Measurements from ENCODE around the gene TNS1.

The TNS1 gene

DNA sequence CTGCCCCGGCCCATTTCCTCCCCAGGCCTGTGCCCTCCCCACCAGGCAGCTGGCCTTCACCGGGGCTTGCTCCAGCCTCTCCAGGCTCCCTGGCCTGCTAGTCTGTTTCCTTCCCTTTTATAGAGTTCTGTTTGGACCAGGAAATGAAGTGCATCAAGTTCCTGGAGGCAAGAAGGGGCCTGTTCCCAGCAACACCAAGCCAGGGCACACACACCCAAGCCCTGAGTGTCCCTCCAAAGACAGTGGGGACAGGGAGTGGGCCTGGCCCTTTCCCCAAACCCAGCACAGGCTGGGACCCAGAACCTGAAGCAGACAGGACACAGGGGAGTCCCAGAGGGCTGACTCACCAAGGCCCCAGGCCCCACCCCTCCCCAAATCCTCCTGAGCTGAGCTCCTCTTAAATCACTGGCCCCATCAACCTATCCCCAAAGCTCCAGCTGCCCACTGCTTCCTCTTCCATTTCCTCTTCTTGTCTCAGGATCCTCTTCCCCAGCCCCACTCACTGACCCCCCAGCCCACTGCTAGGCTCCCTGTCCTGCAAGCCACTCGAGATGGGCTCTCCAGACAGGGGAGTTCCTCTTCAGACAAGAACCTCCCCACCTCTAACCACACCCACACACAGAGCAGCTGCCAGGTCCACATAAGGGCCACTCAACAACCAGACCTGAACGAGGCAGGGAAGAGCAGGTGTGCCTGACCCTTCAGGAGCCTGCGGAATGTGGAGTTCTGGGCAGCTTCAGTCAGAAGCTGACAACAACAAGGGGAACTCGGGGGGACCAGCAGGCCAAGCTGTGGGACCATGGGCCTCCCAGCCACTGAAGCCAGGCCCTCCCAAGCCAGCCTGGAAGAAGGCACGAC is 74.2 kb downstream of the TNS1 start:
- peak; percentile 81 for DNase-seq

DNA sequence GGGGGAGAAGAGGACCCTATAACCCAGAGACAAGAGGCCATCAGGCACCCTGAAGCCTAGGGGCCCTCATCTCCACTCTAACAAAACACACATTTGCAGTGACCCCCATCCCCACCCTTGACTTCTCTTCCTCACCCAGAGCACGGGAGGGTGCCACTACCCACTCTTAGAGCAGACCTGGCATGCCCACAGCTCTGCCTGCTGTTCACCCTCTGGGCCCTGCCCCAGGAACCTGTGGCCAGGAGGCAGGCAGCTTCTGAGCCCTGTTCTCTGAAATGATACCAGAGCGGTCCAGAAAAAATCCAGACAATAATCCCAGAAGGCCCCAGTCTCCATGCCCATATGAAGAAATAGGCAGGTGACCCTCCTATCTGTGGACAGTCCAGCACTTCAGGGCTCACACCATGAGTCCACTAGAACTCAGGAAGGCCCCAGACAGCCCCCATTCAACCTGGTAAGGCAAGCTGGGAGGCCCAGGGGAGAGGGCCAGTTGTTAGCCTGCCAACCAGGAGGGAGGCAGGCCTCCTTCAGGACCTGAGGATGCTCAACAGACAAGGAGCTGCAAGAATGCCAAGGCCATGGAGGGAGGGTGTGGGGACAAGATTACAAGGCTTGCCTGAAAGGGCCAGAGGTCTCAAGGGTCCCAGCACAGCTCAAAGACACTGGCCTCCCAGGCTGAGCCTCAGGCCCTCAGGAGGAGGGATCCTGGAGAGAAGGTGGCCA is 75.0 kb downstream of the TNS1 start:
- no peak for DNase-seq

DNA sequence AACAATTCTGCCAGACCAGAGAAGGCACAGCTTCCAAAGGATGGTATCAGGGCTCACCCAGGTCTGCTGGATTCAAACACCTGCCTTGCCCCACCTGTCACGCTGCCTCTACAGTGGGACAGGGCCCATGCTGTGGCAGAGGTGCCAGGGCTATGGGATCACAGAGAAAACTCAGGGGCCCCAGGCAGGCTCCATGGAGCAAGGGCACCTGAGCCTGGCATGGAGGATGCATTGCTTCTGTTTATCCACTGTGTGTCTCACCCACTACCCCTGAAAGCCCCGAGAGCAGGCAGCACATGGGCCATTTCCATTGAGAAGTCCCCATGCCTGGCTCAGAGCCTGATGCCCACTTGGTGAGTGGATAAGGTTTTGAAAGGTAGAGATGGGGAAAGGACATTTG is 76.0 kb downstream of the TNS1 start:
- no peak for DNase-seq

DNA sequence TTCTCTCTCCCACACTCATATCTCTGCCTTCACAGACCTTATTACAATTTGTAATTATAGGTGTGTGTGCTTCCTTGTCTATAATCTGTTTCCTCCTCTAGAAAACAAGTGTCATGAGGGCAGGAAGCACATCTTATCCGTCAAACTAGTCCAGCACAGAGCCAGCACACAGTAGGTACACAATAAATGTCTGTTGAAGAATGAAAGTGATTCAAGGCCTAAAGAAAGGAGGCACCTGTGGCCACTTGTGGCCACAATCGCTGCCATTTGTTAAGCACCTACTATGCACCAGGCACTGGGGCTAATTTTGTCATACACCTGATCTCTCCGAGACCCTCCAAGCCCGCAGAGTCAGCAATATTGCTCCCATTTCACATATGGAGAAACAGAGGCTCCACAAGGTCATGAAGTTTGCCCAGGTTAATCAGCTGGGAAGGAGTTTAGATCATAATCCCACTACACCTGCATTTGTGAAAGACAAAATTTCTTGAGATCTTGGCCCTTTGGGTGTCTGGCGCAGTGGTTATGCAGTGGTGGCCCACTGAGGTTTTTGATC is 78.4 kb downstream of the TNS1 start:
- no peak for DNase-seq

DNA sequence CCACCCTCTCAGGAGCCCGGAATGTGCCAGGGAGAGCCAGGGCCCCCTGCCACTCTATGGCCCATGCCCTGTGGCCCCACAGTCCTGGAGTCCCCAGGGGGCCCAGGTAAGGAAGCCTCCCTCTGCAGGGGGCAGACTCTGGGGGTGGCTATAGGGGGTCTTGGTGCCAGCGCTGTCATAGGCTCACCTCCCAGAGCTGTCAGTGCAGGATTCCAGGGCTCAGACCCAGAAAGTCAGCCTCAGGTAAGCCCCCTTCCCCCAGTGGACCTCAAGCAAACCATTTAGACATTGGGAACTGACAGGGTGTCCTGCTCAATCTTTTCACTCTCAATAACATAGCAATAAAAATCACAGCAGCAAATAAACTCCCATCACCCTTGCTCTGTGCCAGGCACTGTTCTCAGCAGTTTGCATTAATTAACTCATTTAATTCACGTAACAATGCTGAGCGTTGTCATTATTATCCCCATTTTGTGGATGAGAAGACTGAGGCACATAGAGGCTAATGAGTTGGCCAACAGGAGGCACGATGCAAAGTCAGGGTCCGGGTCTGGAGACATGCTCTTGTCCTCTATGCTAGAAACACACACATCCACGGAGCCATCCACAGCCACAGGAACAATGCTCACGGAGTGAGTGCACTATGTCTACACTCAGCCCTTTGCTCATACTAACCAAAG is 79.6 kb downstream of the TNS1 start:
- DNase-seq, result no peak

DNA sequence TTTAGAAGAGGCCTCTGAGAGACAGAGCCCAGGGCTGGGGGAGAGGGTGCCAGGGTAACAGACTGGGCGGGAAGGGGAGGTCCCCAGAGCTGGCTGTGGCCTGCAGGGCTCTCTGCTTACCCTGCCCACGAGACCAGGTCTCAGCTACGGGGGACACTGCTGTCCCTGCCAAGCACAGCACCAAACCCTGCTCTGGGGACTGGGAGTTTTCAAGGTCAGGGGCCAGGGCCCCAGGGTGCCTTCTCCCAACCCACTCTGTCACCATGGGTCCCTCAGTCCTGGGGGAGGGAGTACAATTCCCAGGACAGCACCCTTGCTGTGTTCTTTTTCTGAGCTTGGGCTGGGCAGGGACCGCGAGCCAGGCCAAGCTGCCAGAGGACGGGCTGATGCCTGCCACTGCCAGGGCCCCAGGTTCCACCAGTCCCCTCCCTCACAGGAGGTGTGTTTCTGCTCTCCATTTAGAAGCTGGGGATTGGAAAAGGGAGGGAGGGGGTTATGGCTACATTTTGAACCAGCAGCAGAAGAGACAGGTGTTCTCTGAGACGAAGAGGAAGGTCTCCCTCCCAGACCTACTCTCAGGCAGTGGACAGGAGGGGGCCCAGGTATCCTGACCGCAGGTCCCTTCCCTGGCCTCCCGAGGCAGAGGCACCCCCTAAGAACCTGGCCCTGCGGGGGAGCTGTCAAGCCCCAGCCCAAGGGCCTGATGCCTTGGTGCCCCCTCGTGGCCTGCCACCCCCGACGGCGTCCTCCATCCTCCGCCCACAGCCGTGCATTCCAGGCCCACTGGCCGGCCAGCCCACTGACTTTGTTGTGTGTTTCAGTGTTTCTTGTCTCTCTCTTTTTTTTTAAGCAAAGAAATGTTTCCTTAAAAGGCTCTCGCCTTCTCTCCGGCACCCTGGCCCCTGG is 80.4 kb downstream of the TNS1 start:
- DNase-seq, result no peak

DNA sequence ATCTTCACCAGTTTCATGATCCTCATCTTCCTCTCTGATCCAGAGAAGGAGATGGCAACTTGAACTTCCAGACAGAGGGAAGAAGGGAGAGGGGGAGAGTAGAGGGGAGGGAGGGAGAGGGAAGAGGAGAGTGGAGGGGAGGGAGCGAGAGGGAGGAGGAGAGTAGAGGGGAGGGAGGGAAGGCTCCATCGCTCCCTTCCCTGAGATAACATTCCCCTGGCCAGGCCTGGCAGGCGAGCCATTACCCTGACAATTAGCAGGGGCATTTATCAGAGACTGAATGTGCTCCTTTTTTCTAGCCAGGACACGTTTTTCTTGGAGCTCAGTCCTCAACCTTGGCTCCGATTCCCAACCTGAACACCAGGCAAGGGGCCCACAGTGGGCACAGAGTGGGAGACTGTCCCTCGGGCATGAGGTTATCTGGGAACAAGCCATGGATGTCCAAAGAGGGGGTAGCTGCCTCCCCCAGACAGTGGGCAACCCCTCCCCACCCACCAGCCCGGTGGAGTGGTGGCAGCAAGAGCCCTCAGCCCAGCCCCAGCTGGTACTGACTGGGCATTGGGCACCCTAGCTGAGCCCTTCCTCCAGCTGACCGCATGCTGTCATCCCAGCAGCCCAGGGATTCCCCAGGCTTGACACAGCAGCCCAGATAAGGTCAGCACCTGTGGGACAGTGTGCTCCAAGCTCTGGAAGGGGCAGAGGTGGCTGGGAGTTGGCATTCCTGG is 81.8 kb downstream of the TNS1 start:
- DNase-seq, result no peak

DNA sequence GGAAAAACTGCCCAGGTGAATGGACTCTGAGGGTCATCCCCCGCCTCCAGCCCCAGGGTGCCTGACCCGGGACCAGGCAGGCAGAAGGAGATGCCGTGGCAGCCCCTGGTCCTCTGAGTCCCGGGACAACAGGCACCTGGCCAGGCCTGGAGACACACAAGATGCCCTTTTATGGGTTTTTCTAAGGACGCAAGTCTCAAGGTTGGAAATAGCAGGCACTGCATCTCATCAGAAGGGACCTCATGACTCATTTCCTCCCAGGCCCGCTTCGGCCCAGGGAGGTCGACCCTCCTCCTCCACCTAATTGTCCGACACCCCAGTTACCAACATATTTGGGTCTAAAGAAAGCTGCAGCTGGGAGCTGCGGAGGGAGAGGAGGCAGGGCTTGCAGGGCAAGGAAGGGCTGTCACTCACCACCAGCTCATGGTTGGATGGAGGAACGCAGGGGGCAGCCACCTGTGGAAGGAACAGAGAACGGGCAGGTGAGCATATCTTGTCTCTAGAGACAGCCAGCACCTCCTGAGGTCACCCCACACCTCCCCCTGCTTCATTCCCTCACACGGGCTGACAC is 82.9 kb downstream of the TNS1 start:
- DNase-seq, result no peak

DNA sequence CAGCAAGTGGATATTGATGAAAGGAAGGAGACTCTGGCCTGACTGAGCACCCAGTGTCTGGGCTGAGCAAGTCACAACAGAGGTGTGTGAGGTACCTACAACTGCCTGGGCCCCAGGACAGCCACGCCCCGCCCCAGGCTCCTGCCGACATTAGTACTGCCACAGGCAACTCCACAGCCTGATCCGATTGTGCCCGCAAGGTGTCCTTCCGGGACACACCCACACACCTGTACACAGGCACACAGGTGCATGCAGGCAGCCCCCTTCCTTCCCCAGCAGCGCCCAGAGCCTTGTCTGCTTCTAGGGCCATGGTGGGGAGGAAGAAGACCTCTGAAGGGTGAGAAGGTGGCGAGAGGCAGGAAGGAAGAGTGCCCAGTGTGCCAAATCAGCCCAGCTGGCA is 83.6 kb downstream of the TNS1 start:
- no peak for DNase-seq

DNA sequence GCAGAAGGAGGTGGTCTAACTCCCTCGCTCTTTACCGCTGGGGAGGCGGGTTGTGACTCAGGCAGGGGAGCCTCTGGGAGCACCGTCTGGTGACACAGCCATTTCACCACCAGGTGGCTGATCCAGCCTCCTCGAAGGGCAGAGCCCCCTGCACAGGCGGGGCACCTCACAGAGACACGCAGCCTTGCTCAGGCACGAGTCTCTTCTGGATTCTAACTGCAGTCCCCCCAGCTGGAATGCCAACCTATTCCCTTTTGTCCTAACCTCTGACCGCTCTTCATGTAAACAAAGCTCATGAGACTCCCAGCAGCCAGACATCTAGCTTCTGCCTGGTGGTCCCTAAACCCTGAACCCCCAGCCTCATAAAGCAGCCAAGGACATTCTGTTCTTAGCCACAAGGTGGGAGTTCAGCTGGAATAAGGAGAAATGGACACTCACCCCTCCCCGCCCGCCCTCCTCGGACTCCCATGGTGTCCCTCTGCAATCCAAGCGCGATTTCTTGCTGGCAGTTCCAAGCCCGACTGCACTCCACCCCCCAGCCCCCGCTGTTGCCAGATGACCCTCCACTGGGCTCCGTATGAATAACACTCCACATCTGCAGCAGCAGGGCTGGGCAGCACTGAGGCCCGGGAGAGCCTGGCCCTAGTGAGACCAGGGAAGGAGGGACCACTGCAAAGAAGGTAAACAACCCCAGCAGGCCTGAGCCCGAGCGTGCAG is 84.3 kb downstream of the TNS1 start:
- DNase-seq, result peak; percentile 53

DNA sequence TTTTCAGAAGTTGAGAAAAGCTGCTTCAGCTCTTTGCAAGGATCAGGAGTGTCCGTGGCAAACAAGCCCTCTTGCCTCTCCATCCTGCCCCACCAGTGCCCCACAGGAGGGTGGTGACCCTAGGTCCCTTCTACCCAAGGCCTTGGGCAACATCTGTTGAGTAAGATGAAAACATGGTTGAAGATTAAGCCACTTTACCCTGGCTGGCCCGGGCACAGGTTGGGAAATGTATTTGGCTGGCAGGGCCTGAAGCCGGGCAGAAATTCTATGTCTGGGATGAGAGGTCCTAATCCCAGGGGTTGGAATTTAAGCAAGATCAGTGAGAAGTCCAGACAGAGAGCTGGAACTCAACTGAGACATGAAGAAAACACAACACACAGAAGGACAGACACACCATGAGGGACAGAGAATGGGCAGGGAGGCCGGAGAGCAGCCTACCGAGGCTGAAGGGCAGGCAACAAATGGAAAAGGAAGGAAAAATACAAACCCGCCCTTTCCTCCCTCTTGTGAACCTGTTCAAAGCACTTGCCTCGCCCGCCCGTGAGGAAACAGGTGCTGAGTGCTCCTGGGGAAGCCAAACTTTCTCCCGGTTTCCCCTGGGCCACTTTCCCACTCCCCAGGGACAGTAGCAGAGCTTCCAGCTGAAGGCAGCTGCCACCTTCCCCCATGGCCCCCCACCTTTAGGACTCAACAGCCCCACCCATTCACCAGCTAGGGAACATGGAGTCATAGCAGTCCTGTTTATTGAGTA is 86.1 kb downstream of the TNS1 start:
- no peak for DNase-seq

DNA sequence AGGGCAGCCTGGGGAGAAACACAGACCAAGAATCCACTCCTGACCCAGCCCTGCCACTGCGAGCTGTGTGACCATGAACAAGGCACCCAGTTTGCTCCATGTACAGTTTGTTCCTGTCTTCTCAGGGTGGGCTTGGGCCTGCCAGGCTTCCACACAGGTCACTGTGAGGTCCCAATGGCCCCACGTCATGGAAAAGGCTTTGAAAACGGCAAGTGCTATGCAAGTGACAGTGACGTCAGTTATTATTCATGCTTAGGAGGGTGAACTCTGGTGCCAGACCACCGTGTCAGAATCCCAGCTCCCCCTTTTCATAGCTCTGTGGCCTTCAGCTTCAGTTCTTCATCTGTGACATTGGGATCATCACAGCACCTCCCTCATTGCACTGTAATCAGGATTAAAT is 87.1 kb downstream of the TNS1 start:
- no peak for DNase-seq

DNA sequence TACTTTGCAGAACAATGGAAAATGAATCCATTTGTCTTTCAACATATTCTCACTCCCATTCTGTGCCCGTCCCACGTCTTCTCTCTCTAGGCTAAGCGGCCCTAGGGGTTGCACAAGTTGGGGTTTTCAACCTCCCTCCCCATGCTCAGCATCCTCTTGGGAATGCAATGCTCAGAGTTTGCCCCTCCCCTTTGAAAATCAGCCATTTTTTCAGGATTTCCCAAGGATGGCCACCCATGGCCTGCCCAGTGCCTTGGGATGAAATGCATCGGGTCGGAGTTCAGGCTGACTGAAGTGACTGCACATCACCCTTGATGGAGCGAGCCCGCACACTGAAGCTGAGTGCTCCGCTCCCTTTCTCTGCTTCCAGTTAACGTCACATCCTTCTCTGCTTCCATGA is 87.9 kb downstream of the TNS1 start:
- no peak for DNase-seq

DNA sequence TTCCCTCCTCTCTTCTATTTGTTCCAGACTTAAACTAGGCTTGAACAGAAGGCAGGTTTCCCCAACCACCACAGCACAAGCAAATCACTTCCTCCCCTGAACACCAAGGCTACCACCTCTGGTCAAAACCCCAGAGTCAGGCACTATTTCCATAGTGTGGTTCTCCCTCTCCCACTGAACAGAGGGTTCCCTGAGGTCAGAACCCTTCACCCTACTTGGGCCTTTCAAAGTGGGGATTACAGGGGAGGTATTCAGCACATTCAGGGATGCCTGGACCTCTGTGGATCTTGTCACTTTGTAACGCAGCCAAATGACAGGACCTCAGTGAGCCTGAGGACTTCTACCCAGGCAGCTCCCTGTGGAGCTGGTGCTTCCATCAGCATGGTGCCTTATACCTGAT is 88.7 kb downstream of the TNS1 start:
- DNase-seq, result no peak

DNA sequence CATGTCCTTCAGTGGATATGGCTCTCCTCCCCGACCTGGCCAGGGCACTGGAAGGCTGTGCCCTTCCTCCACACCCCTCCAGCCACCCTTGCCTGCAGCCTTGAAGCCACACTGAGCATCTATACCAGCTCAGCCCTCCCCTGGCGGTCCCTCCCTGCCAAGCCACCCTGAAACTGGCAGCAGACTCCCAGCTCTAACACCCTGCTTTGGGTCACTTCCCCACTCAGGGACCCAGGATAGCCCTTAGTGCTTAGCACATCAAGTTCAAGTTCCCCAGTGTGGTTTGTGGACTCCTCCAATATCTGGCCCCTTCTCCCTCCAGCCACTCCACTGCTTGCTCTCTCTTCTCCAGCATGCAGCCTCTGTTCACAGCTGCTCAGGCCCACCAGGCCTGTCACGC is 89.4 kb downstream of the TNS1 start:
- DNase-seq, result no peak

DNA sequence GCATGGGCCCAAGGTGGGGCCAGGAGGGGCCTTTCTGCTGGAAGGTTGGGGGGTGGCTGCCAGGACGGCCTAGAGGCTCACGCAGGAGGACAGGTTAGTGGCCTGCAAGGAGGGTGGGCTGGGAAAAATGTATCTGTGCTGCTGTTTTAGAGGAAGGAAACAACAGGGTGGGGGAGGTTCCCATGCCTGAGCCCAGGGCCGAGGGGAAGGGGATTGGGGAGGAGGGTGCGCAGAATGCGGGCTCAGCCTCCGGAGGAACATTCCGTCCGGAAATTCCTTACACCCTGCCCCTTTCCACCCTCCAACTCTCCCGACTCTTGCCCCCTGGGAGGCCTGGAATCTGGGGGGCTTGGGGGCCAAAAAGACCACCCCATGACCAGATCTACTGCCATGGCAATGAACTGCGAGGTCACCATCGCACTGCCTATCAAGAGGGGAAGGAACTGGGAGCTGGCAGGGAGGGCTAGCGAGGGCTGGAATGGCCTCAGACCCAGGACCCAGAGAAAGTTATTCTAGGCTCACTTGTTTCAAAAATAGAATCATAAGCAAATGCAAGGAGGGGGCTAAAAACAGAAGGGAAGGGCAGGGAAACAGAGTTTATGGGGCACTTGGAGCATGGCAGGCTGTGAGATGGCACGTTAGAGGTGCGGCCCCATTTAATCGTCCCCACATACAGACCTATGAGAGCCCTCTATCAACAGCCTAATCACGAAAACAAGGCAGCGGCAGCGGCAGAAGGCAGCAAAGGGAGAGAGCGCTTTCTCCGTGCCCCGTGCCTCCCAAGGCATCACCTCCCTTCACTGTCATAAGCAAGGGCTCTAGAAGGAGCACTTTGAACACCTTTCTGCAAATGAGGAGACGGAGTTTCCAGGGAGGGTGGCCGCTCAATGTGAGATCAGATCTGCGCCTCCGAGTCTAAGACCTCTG is 90.4 kb downstream of the TNS1 start:
- no peak for DNase-seq

DNA sequence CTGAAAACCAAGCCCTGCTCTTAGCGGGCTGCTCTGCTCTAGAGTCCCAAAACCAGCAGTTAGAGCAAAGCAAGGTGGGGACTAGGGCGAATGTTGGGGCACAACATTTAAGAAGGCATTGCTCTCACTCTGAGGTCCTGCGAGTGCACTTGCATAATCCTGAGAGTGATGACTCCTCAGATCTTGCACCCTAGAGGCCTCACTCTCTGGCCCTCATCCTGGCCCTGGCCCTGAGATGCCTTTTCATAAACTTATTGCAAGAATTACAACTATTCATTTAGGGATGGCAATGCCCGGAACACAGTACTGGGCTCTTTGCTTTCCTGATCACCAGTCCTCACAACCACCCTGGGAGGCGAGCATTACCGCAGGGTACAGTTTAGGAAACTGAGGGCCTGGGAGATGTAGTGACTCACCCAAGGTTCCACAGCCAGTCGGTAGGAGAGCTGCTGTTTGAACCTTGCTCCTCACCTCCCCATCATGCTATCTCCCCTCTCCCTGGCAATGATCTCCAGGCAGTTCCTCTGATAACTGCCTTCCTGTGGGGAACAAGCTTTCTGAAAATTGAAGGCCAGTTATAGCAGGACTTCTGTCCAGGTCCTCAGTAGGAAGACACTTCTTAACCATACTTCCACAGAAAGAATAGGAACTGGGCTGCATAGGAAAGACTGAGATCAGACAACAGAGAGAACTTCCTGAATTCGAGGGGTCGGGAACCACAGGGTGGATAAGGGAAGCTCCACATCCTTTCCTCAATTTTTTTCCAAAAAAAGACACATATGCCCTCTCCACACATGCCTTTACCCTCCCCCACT is 91.3 kb downstream of the TNS1 start:
- DNase-seq, result no peak

DNA sequence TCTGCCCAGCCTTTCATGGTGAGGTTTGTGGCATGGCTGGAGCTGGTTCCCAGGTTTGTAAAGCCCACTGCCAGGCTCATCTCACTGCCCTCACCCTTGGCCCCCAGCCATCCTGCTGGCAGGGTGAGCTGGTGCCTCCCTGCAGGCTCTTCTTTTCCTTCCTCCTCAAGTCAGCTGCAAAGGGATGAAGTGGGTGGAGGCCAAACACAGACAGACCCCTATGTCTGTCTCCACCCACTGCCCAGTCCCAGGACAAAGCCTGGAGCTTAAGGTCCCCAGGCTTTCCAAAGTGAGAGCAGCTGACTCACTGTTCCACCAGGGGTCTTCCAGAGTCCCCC is 92.0 kb downstream of the TNS1 start:
- DNase-seq, result no peak
